ENCODE measurements around the gene GALC. TPM values are rescaled to one million over a fixed set of nuclear protein-coding genes. Genes with fewer than 3 reads are reported as not detected.

The GALC gene
- total RNA-seq, 1 donor from 2014 or later, result 13.4 TPM

- DNase-seq (ENCODE audit: low spot score), result no peak
Measured at GRCh38 chr14:87935081-87935828, 57.7 kb downstream of the GALC start.

GRCh38 chr14:87934185-87934584 is 58.8 kb downstream of the GALC start:
- Mint-ChIP-seq H3K9me3 (no peaks in the 10 kb centered on the region), H3K27ac (no peak overlapping the region), H3K4me3 (ENCODE audit: low read depth) (no peak overlapping the region), H3K27me3 (ENCODE audit: low read depth) (no peaks in the 10 kb centered on the region), H3K4me1 (ENCODE audit: low read depth) (no peaks in the 10 kb centered on the region), H3K36me3 (ENCODE audit: low read depth) (peaks cover 24% of the 10 kb centered on the region)
- no peak for DNase-seq (ENCODE audit: low spot score)
- intact Hi-C loops (cut with micrococcal nuclease), result no loop called here

More at GRCh38 chr14:87935081-87935828, 57.7 kb downstream of the GALC start:
- Mint-ChIP-seq H3K4me1 (ENCODE audit: low read depth) (no peaks in the 10 kb centered on the region), H3K27me3 (ENCODE audit: low read depth) (no peaks in the 10 kb centered on the region), H3K27ac (no peak overlapping the region), H3K36me3 (ENCODE audit: low read depth) (peaks cover 30% of the 10 kb centered on the region), H3K4me3 (ENCODE audit: low read depth) (no peak overlapping the region), H3K9me3 (no peaks in the 10 kb centered on the region)
- intact Hi-C loops (cut with micrococcal nuclease), result no loop called here

- peaks cover 15% of the 10 kb centered on the region for H3K9me3 Mint-ChIP-seq
- no peak overlapping the region for H3K4me3 Mint-ChIP-seq (ENCODE audit: low read depth)
- intact Hi-C loops (cut with micrococcal nuclease), result no loop called here
- DNase-seq (ENCODE audit: low spot score), result no peak
- H3K4me1 Mint-ChIP-seq (ENCODE audit: low read depth), result no peaks in the 10 kb centered on the region
- H3K27me3 Mint-ChIP-seq (ENCODE audit: low read depth), result peaks cover 9% of the 10 kb centered on the region
- H3K27ac Mint-ChIP-seq, result no peak overlapping the region
- no peaks in the 10 kb centered on the region for H3K36me3 Mint-ChIP-seq (ENCODE audit: low read depth)
Measured at GRCh38 chr14:87916886-87917275, 76.1 kb downstream of the GALC start.

- intact Hi-C loops (cut with micrococcal nuclease), result no loop called here
- DNase-seq (ENCODE audit: low spot score), result no peak
- H3K27me3 Mint-ChIP-seq (ENCODE audit: low read depth), result peaks cover 9% of the 10 kb centered on the region
- H3K36me3 Mint-ChIP-seq (ENCODE audit: low read depth), result no peaks in the 10 kb centered on the region
- H3K9me3 Mint-ChIP-seq, result peaks cover 15% of the 10 kb centered on the region
- H3K4me1 Mint-ChIP-seq (ENCODE audit: low read depth), result no peaks in the 10 kb centered on the region
- H3K4me3 Mint-ChIP-seq (ENCODE audit: low read depth), result no peak overlapping the region
- H3K27ac Mint-ChIP-seq, result no peak overlapping the region
Measured at GRCh38 chr14:87916103-87916885, 76.7 kb downstream of the GALC start.

GRCh38 chr14:87908550-87908949 is 84.4 kb downstream of the GALC start:
- H3K27me3 Mint-ChIP-seq (ENCODE audit: low read depth), result peaks cover 1% of the 10 kb centered on the region
- no peak overlapping the region for H3K27ac Mint-ChIP-seq
- DNase-seq (ENCODE audit: low spot score), result no peak
- H3K4me3 Mint-ChIP-seq (ENCODE audit: low read depth), result no peak overlapping the region
- H3K4me1 Mint-ChIP-seq (ENCODE audit: low read depth), result no peaks in the 10 kb centered on the region
- H3K36me3 Mint-ChIP-seq (ENCODE audit: low read depth), result no peaks in the 10 kb centered on the region
- intact Hi-C loops (cut with micrococcal nuclease), result no loop called here
- no peaks in the 10 kb centered on the region for H3K9me3 Mint-ChIP-seq

- Mint-ChIP-seq H3K27ac (no peak overlapping the region), H3K9me3 (no peaks in the 10 kb centered on the region), H3K4me1 (ENCODE audit: low read depth) (no peaks in the 10 kb centered on the region), H3K4me3 (ENCODE audit: low read depth) (no peak overlapping the region), H3K36me3 (ENCODE audit: low read depth) (no peaks in the 10 kb centered on the region), H3K27me3 (ENCODE audit: low read depth) (peaks cover 23% of the 10 kb centered on the region)
- intact Hi-C loops (cut with micrococcal nuclease), result no loop called here
- no peak for DNase-seq (ENCODE audit: low spot score)
Measured at GRCh38 chr14:87901652-87902051, 91.3 kb downstream of the GALC start.

- DNase-seq (ENCODE audit: low spot score), result no peak
- no peaks in the 10 kb centered on the region for H3K36me3 Mint-ChIP-seq (ENCODE audit: low read depth)
- intact Hi-C loops (cut with micrococcal nuclease), result no loop called here
- H3K4me3 Mint-ChIP-seq (ENCODE audit: low read depth), result no peak overlapping the region
- H3K27me3 Mint-ChIP-seq (ENCODE audit: low read depth), result peaks cover 26% of the 10 kb centered on the region
- no peak overlapping the region for H3K27ac Mint-ChIP-seq
- H3K4me1 Mint-ChIP-seq (ENCODE audit: low read depth), result no peaks in the 10 kb centered on the region
- no peaks in the 10 kb centered on the region for H3K9me3 Mint-ChIP-seq
Measured at GRCh38 chr14:87901236-87901635, 91.7 kb downstream of the GALC start.

GRCh38 chr14:87899228-87899627 is 93.8 kb downstream of the GALC start:
- H3K27me3 Mint-ChIP-seq (ENCODE audit: low read depth), result peaks cover 27% of the 10 kb centered on the region
- H3K36me3 Mint-ChIP-seq (ENCODE audit: low read depth), result no peaks in the 10 kb centered on the region
- H3K27ac Mint-ChIP-seq, result no peak overlapping the region
- DNase-seq (ENCODE audit: low spot score), result no peak
- no peaks in the 10 kb centered on the region for H3K4me1 Mint-ChIP-seq (ENCODE audit: low read depth)
- H3K9me3 Mint-ChIP-seq, result no peaks in the 10 kb centered on the region
- H3K4me3 Mint-ChIP-seq (ENCODE audit: low read depth), result no peak overlapping the region
- intact Hi-C loops (cut with micrococcal nuclease), result no loop called here

- H3K4me3 Mint-ChIP-seq (ENCODE audit: low read depth), result no peak overlapping the region
- H3K27ac Mint-ChIP-seq, result no peak overlapping the region
- H3K9me3 Mint-ChIP-seq, result no peaks in the 10 kb centered on the region
- intact Hi-C loops (cut with micrococcal nuclease), result no loop called here
- no peaks in the 10 kb centered on the region for H3K4me1 Mint-ChIP-seq (ENCODE audit: low read depth)
- peaks cover 27% of the 10 kb centered on the region for H3K27me3 Mint-ChIP-seq (ENCODE audit: low read depth)
- no peak for DNase-seq (ENCODE audit: low spot score)
- no peaks in the 10 kb centered on the region for H3K36me3 Mint-ChIP-seq (ENCODE audit: low read depth)
Measured at GRCh38 chr14:87898301-87898700, 94.7 kb downstream of the GALC start.

- Mint-ChIP-seq H3K4me3 (ENCODE audit: low read depth) (no peak overlapping the region), H3K4me1 (ENCODE audit: low read depth) (no peaks in the 10 kb centered on the region), H3K27me3 (ENCODE audit: low read depth) (peaks cover 27% of the 10 kb centered on the region), H3K36me3 (ENCODE audit: low read depth) (no peaks in the 10 kb centered on the region), H3K9me3 (no peaks in the 10 kb centered on the region), H3K27ac (no peak overlapping the region)
- DNase-seq (ENCODE audit: low spot score), result no peak
- intact Hi-C loops (cut with micrococcal nuclease), result loop anchor here (1.0 kb wide), 1 partner anchor 91 kb away; no protein-coding TSS in a partner anchor
Measured at GRCh38 chr14:87896393-87897380, 96.3 kb downstream of the GALC start.

GRCh38 chr14:87894920-87895319 is 98.1 kb downstream of the GALC start:
- no peak overlapping the region for H3K27ac Mint-ChIP-seq
- no peak overlapping the region for H3K4me3 Mint-ChIP-seq (ENCODE audit: low read depth)
- intact Hi-C loops (cut with micrococcal nuclease), result no loop called here
- H3K36me3 Mint-ChIP-seq (ENCODE audit: low read depth), result no peaks in the 10 kb centered on the region
- H3K9me3 Mint-ChIP-seq, result no peaks in the 10 kb centered on the region
- peaks cover 27% of the 10 kb centered on the region for H3K27me3 Mint-ChIP-seq (ENCODE audit: low read depth)
- H3K4me1 Mint-ChIP-seq (ENCODE audit: low read depth), result no peaks in the 10 kb centered on the region
- no peak for DNase-seq (ENCODE audit: low spot score)

GRCh38 chr14:87892763-87893162 is 100.2 kb downstream of the GALC start:
- Mint-ChIP-seq H3K4me3 (ENCODE audit: low read depth) (no peak overlapping the region), H3K4me1 (ENCODE audit: low read depth) (no peaks in the 10 kb centered on the region), H3K27me3 (ENCODE audit: low read depth) (peaks cover 16% of the 10 kb centered on the region), H3K27ac (no peak overlapping the region), H3K36me3 (ENCODE audit: low read depth) (no peaks in the 10 kb centered on the region), H3K9me3 (no peaks in the 10 kb centered on the region)
- intact Hi-C loops (cut with micrococcal nuclease), result no loop called here
- DNase-seq (ENCODE audit: low spot score), result no peak
